GM23248 (cell line): ENCODE results near the gene ANKRD12.

ENCODE experiments used
- EZH2 ChIP-seq: fragments of 200-600 bp; sonication (generic); IDR thresholded peaks from 2 replicates; pipeline ENCODE4 v1.6.1; 2018; ENCODE audit warnings: antibody characterized with exemption, mild to moderate bottlenecking; ENCODE audit not compliant: insufficient read depth, poor library complexity, severe bottlenecking
- EZH2phosphoT487 ChIP-seq: fragments of 200-600 bp; sonication (generic); IDR thresholded peaks from 2 replicates; pipeline ENCODE4 v1.6.1; 2018; ENCODE audit warnings: antibody characterized with exemption, moderate library complexity, mild to moderate bottlenecking, low read depth; ENCODE audit not compliant: insufficient read depth

- no peak for TF ChIP-seq EZH2
- TF ChIP-seq EZH2phosphoT487 = no peak
Observed at GRCh38 chr18:9234528-9234927, 97.9 kb downstream of the ANKRD12 start.
